Pancreas (tissue), 10 donors: Measurements from ENCODE around the gene NELL1. TPM values are rescaled to one million over a fixed set of nuclear protein-coding genes. Genes with fewer than 3 reads are reported as not detected.

Experiments used
- ATAC-seq, 4 donors: fragments of 200-7000 bp; cut with Tn5 transposase; one replicate each; pipeline versions ENCODE4 v1.8.0 to v1.9.1; 2020; ENCODE audit warnings: mild to moderate bottlenecking in 4 of 4, moderate library complexity in 4 of 4
- DNase-seq, 6 donors: peaks; one replicate each; pipeline ENCODE4 v3.0.0-alpha.2; 2020
- FAIRE-seq: peaks from 2 replicates; lab custom pipeline; 2012; peaks lifted over from hg19 to GRCh38; lab: Jason Lieb, UNC
- H3K27ac ChIP-seq, 4 donors: fragments of 200-600 bp; sonication (generic); 1 replicate in 3 of 4; 2 replicates in 1 of 4; pipeline versions ENCODE4 v1.5.0 to v1.8.0; 2020
- H3K27me3 ChIP-seq, 4 donors: fragments of 200-600 bp; one replicate each; pipeline ENCODE4 v1.8.0; 2021
- H3K36me3 ChIP-seq, 3 donors: fragments of 200-600 bp; sonication (generic) in 1 of 3; one replicate each; pipeline versions ENCODE4 v1.5.0 to v1.8.0; 2020 to 2021
- H3K4me1 ChIP-seq, 3 donors: fragments of 200-600 bp; one replicate each; pipeline ENCODE4 v1.8.0; 2021
- H3K4me3 ChIP-seq, 4 donors: fragments of 200-600 bp; sonication (generic) in 2 of 4; one replicate each; pipeline versions ENCODE4 v1.5.0 to v1.8.0; 2020 to 2021
- H3K9me3 ChIP-seq, 4 donors: fragments of 200-600 bp; one replicate each; pipeline ENCODE4 v1.8.0; 2021
- WGBS, 2 donors: extraction: QIAGEN DNeasy Blood & Tissue Kit; methylation state at CpG; one replicate each; pipeline ENCODE4 v1.1.7; 2013; 5-methylcytosine and 5-hydroxymethylcytosine counted together
- intact Hi-C, 3 donors: fragments of 100-400 bp; cut with DNase I; formaldehyde crosslinking; loops; one replicate each; pipeline versions ENCODE4 v1.11.1 to v1.14.2; 2022
- polyA plus RNA-seq, 2 donors: library from polyadenylated mRNA; stranded (reverse); fragments of 200-250 nt; gene quantifications; one replicate each; pipeline ENCODE4 v1.2.3, GENCODE V29; 2013
- total RNA-seq, 6 donors: library from RNA; stranded (reverse); fragmentation: NEBNext Ultra II Directional in 4 of 6; extraction: Animal tissue kit (Norgen Biotek cat#: 25700) in 4 of 6; gene quantifications; one replicate each; pipeline versions ENCODE4 v1.2.1 to v1.2.4, GENCODE V29; 2021 to 2023
- TF ChIP-seq, protein P1 (sequence below), 4 donors: fragments of 200-600 bp; sonication (generic) in 3 of 4; IDR thresholded peaks; one replicate each; pipeline versions ENCODE4 v1.5.0 to v1.8.0; 2021; ENCODE audit warnings: antibody characterized with exemption in 4 of 4
- donor health status: healthy with polysubstance abuse.
- donor health status: DM: no; HTN: no; CAD: no; lungs with moderate emphysema.
- donor health status: DM: no; HTN: no; CAD: no.
- donor health status: control.
- donor health status: control.
- donor health status: Bipolar disorder and iron deficiency.
- donor health status: DM: yes; HTN: yes; CAD: no.
- donor health status: DM: no; HTN: no; CAD: no.
- donor health status: DM: no; HTN: no; CAD: no.
- donor health status: DM: yes; HTN: yes; CAD: no.

NELL1 gene
- total and polyA plus RNA-seq, 8 donors = not detected

DNA sequence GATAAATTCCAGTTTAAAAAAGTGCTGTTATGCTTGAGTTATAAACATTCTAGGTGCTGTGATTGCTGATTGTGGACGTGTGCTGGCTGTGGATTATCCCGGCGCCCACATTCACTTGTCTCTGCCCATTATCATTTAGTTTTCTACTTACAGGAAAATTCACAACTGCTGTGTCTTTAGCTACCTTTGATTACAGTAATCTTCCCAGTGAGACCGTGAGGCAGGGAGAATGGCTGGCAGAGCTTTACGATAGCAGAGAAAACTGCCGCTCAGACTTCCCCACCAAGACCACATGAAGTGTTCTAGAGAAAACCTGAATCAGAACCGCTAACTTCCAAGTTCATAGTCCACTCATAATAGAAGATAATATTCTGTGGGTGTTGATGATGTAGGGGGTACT lies 34.6 kb upstream of the NELL1 start:
- H3K27ac ChIP-seq = no peak overlapping the region
- DNase-seq = no peak
- intact Hi-C loops = no loop called here
- no peaks in the 10 kb centered on the region for H3K36me3 ChIP-seq
- no peak overlapping the region for H3K4me3 ChIP-seq
- FAIRE-seq = no peak
- no peaks in the 10 kb centered on the region for H3K4me1 ChIP-seq
- no peaks in the 10 kb centered on the region for H3K27me3 ChIP-seq
- no peak for ATAC-seq
- no peaks in the 10 kb centered on the region for H3K9me3 ChIP-seq
- 73 to 77% methylated on average over 7 of the region's 7 CpGs for WGBS, 2 donors
- TF ChIP-seq, protein P1, sequence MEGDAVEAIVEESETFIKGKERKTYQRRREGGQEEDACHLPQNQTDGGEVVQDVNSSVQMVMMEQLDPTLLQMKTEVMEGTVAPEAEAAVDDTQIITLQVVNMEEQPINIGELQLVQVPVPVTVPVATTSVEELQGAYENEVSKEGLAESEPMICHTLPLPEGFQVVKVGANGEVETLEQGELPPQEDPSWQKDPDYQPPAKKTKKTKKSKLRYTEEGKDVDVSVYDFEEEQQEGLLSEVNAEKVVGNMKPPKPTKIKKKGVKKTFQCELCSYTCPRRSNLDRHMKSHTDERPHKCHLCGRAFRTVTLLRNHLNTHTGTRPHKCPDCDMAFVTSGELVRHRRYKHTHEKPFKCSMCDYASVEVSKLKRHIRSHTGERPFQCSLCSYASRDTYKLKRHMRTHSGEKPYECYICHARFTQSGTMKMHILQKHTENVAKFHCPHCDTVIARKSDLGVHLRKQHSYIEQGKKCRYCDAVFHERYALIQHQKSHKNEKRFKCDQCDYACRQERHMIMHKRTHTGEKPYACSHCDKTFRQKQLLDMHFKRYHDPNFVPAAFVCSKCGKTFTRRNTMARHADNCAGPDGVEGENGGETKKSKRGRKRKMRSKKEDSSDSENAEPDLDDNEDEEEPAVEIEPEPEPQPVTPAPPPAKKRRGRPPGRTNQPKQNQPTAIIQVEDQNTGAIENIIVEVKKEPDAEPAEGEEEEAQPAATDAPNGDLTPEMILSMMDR (IDR thresholded peaks at IDR 0.05) = no peak

DNA sequence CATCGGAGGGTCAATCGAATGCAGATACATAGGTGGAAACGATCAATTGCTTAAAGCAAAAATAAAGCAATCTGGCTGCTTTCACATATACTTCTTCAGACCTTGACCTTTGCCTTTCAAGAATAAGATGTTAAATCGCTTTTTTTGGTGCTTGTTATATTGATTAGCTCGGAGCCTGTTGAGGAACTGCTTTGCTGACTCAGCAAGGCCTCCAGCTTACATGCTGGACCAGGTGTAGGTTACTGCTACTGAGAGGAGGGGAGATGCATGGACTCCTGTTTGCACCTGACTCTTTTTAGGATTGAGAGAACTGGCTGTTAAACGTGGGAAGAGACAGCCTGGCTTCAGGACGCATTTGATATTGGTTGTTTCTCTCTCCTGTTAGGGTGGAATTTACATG lies 31.3 kb upstream of the NELL1 start:
- Histone ChIP-seq H3K4me1 (no peaks in the 10 kb centered on the region), H3K27ac (no peak overlapping the region), H3K27me3 (no peaks in the 10 kb centered on the region), H3K36me3 (no peaks in the 10 kb centered on the region), H3K9me3 (no peaks in the 10 kb centered on the region), H3K4me3 (no peak overlapping the region)
- TF ChIP-seq, protein P1 (IDR thresholded peaks at IDR 0.05) = no peak
- no peak for FAIRE-seq
- intact Hi-C loops = no loop called here
- ATAC-seq = no peak
- WGBS, 2 donors = 53% methylated on average over 7 of the region's 7 CpGs
- no peak for DNase-seq

DNA sequence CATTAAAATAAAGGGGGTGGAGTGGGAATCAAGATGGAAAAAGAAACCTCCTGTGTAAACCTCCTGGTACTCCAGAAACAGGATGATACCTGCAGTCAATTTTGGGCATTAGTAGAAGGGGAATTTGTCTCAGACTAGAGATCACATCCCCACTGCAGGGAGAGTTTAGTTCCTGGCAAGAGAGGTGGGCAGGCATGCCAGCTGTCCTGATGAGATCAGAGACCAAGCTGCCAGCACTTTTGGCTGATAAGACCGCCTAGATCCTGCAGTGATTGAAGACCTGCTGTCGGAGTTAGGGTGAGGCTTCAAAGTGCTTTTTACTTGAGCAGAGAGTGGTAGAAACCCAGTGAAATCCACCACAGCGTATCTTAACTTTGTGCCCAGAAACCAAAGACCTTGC lies 29.7 kb upstream of the NELL1 start:
- no peaks in the 10 kb centered on the region for H3K9me3 ChIP-seq
- ATAC-seq (no peak), FAIRE-seq (no peak), DNase-seq (no peak)
- no peak overlapping the region for H3K4me3 ChIP-seq
- TF ChIP-seq, protein P1 (IDR thresholded peaks at IDR 0.05) = no peak
- intact Hi-C loops = no loop called here
- no peaks in the 10 kb centered on the region for H3K36me3 ChIP-seq
- H3K27ac ChIP-seq = no peak overlapping the region
- no peaks in the 10 kb centered on the region for H3K4me1 ChIP-seq
- H3K27me3 ChIP-seq = no peaks in the 10 kb centered on the region
- WGBS, 2 donors = 37 to 42% methylated on average over 3 of the region's 3 CpGs

DNA sequence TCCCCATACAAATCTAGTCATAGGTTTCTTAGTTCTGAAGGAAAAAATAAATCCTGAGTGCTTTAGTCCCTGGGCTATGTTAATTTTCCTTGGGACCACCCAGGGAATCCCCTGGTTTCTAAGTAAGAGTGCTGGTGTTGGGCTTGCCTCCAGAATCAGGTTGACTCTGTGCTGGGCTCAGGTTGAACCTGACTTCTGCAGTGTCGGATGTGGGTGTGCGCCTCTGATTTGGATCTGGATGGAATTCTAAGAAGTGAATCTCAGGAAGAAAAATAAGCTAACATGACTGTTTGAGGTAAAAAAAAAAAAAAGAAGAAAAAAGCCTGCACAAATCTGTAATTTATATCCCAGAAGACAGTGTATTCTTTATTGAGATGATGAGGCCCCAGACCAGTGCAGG lies 29.0 kb upstream of the NELL1 start:
- DNase-seq = no peak
- no peak overlapping the region for H3K4me3 ChIP-seq
- no peaks in the 10 kb centered on the region for H3K27me3 ChIP-seq
- no peaks in the 10 kb centered on the region for H3K4me1 ChIP-seq
- H3K27ac ChIP-seq = no peak overlapping the region
- TF ChIP-seq, protein P1 (IDR thresholded peaks at IDR 0.05) = no peak
- no peaks in the 10 kb centered on the region for H3K9me3 ChIP-seq
- H3K36me3 ChIP-seq = no peaks in the 10 kb centered on the region
- intact Hi-C loops = no loop called here
- no peak for ATAC-seq
- 94 to 100% methylated on average over 2 of the region's 2 CpGs for WGBS, 2 donors
- no peak for FAIRE-seq

DNA sequence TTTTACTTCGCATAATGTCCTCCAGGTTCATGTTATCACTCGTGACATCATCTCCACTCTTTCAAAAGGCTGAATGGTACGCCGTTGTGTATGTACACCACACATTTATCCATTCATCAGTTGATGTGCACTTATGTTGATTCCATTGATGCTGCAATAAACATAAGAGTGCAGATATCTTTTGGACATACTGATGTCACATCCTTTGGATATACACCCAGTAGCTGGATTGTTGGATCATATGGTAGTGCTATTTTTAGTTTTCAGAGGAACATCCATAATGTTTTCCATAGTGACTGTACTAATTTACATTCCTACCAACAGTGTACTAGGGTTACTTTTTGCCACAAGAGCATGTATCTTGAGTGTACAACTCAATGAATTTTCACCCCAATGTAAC lies 25.0 kb upstream of the NELL1 start:
- H3K9me3 ChIP-seq = no peaks in the 10 kb centered on the region
- H3K4me1 ChIP-seq = no peaks in the 10 kb centered on the region
- DNase-seq (no peak), ATAC-seq (no peak), FAIRE-seq (no peak)
- TF ChIP-seq, protein P1 (IDR thresholded peaks at IDR 0.05) = no peak
- WGBS, 2 donors = 54 to 74% methylated on average over 4 of the region's 4 CpGs
- intact Hi-C loops = no loop called here
- H3K36me3 ChIP-seq = no peaks in the 10 kb centered on the region
- H3K27ac ChIP-seq = no peak overlapping the region
- H3K27me3 ChIP-seq = no peaks in the 10 kb centered on the region
- no peak overlapping the region for H3K4me3 ChIP-seq
